SK-N-DZ (cell line): ENCODE results near the gene RNF17. TPM values are rescaled to one million over a fixed set of nuclear protein-coding genes. Genes with fewer than 3 reads are reported as not detected.
"Not testable (repeated sequence)": the region's sequence is repeated elsewhere in the genome, so short reads cannot be mapped to it uniquely, and the experiment has no call there.

Source experiments
- DNase-seq: peaks from one replicate; pipeline ENCODE4 v3.0.0-alpha.2; 2015; ENCODE audit warnings: low spot score
- polyA plus RNA-seq, 2 experiments: library from polyadenylated mRNA; depleted of rRNA; stranded (reverse); fragments of >200 nt; gene quantifications; 2 replicates each; pipeline ENCODE4 v1.2.3, GENCODE V29; 2014

The RNF17 gene, protein sequence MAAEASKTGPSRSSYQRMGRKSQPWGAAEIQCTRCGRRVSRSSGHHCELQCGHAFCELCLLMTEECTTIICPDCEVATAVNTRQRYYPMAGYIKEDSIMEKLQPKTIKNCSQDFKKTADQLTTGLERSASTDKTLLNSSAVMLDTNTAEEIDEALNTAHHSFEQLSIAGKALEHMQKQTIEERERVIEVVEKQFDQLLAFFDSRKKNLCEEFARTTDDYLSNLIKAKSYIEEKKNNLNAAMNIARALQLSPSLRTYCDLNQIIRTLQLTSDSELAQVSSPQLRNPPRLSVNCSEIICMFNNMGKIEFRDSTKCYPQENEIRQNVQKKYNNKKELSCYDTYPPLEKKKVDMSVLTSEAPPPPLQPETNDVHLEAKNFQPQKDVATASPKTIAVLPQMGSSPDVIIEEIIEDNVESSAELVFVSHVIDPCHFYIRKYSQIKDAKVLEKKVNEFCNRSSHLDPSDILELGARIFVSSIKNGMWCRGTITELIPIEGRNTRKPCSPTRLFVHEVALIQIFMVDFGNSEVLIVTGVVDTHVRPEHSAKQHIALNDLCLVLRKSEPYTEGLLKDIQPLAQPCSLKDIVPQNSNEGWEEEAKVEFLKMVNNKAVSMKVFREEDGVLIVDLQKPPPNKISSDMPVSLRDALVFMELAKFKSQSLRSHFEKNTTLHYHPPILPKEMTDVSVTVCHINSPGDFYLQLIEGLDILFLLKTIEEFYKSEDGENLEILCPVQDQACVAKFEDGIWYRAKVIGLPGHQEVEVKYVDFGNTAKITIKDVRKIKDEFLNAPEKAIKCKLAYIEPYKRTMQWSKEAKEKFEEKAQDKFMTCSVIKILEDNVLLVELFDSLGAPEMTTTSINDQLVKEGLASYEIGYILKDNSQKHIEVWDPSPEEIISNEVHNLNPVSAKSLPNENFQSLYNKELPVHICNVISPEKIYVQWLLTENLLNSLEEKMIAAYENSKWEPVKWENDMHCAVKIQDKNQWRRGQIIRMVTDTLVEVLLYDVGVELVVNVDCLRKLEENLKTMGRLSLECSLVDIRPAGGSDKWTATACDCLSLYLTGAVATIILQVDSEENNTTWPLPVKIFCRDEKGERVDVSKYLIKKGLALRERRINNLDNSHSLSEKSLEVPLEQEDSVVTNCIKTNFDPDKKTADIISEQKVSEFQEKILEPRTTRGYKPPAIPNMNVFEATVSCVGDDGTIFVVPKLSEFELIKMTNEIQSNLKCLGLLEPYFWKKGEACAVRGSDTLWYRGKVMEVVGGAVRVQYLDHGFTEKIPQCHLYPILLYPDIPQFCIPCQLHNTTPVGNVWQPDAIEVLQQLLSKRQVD (N-terminal part only)
- polyA plus RNA-seq (2014; cell fraction: cytosol; rRNA removed), result 0.07 and 0.29 TPM in 2 replicates
- 0.15 and 1.0 TPM in 2 replicates for polyA plus RNA-seq (2014; cell fraction: nucleus; rRNA removed)

DNA sequence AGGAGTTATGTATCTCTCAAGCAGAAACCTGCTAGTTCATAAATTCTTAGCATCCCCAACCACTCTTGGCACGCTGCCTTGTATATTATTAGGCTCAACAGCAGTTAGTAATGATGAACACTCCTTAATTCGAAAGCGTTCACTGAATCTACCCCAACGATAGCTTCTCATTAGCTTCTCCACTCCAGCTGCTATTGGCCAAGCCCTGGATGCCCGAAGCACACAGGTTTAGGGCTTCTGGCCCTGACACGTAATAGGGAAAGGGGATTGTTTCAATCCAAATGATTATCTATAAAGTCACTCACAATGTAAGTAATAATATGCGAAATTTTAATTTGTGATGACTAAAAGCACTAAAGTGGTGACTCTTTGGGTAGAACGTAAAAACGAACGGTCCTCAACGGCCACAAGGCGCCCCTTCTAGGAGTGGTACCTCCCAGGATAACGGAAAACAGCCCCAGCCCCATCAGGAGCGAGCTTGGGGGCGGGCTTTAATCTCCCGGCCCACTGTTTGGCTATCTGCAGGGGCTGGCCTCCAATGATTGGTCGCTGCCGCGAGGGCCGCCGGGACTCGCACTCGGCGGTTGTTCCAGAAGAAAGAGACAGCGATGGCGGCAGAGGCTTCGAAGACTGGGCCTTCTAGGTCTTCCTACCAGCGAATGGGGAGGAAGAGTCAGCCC lies at the start of gene RNF17:
RNF17 (plus strand) TSS at position 574 of the 680 bp plus-strand sequence; CDS start at position 609, 35 bp downstream.
- no peak for DNase-seq

DNA sequence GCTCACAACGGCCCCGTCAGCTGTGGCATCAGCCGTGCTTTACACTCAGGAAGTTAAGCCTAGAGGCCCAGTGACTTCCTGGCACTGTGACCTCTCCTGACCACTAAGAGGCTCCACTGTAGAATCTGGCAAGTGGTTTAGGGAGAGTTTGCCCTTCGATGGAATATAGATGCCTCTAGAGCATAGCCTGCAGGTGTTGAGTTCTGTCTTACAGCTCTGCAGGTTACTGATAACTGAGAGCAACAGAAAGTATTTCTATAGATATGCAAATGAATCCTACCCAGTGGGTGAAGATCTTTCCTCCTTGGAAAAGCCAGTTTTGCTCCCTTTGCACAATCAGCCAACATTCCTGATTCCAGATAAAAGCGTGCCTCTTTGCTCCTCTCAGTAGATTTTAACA lies 48.0 kb upstream of the RNF17 start:
- no peak for DNase-seq

DNA sequence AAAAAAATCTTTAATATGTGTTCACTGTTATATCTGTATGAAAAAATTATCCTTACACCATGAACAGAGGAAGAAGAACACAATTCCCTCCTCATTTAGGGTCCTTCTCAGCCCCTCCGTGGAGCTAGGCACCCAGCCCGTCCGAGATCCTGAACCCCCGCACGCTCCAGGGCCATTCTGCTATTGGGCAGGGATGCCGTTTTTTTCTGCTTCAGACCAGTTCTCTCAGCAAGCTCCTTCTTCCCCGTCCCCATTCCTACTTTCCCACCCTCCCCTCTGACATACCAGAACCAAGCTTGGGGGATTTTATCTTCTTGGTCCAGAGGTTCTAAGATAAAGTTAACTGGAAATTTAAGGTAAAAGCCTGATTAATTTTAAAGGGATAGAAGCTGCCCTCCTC lies 47.5 kb upstream of the RNF17 start:
- no peak for DNase-seq

DNA sequence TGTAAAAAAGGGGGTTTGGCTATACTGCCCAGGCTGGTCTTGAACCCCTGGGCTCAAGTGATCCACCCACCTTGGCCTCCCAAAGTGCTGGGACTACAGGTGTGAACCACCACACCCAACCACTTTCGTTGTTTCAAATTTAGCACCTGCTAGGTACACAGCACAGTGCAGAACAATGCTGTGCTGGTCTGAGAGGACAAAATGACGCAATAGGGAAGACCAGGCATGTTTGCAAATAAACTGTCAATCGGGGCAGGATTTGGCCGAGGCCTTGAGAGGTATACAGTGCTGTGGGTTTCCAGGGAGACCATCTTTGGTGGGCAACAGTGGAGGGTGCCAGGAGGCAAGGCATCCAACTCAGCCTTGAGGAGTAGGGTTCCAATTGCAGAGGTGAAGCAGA lies 46.8 kb upstream of the RNF17 start:
- DNase-seq, result no peak

DNA sequence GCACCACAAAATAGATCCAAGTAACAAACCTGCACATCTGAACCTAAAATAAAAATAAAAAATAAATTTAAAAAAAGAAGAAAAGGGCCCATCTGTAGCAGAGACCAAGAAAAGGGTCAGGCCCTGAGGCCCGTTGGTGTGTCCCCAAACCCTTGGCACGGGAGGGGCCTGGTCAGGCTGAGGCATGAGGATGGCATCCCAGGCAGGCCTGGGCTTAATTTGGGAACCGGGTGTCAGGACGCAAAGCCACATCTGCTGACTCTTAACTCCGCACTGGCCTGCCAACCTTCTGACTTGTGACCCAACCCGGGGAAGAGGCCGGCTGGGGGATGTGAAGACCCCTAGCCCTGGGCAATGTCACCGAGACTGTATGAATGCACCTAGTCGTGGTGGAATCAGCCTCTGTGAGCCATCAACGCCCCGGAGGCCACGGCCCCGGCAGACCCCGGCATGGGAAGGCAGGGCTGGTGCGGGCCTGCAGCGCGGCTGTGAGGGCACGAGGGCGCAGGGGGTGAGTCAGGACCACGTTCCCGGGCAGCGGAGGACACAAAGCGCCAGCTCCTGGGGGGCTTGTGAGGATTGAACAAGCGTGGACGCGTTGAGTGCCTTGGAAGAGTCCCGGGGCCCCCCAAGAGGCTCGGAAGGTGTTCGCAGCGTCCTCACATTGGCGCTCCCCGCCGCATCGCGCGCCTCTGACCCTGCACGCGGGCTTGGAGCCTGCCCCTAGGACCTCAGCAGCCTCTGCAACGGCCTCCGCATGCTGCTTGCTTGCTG lies 45.6 kb upstream of the RNF17 start:
- DNase-seq, result no peak

DNA sequence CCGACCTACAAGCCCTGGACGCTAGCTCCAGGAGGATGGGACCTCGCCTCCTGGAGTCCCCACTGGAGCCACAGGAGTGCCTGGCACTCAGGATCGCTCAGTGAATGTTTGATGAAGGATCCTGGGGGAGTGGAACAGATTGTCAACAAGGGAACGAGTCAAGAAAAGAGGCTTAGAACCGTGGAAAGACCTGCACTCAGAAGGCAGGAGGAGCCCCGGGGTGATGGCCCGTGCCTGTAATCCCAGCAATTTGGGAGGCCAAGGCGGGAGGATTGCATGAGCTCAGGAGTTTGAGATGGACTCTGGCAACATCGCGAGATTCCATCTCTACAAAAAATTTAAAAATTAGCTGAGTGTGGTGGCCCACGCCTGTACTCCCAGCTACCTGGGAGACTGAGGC lies 44.8 kb upstream of the RNF17 start:
- DNase-seq, result no peak

DNA sequence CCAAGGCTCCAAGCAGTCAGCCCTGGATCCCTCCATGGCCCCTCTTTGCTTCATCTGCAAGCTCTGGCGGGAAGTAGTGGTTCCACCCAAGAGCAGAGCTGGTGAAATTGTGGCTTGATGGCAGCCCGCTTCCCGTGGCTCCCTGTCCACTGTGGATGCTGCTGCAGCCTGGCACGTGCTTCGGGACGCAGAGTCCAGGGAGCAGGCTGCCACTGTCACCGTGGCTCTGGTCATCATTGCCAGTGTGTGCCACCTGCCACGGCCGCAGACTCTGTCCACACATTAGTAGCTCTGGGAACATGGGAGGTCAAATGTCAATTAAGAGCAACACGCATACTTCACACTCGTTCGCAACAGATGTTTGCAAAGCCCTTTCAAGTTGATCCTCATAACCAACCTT lies 40.8 kb upstream of the RNF17 start:
- DNase-seq, result no peak

DNA sequence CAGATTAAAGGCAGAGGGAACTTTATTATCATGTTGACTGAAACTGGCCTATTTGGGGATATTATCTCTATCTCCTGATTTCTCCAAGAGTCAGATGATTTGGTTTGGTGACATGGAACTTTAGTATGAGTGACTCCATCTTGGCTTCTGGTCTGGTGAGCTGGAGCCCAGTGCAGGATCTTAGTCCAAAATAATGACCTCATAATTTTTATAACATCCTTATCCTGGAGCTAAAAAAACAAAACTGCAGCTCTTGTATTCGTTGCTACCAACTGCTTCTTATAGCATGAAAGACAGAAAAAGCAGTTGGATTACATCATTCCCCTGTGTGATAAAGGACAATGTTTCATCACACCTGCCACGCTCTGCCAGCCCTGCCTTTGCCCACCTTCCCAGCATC lies 39.3 kb upstream of the RNF17 start:
- no peak for DNase-seq

DNA sequence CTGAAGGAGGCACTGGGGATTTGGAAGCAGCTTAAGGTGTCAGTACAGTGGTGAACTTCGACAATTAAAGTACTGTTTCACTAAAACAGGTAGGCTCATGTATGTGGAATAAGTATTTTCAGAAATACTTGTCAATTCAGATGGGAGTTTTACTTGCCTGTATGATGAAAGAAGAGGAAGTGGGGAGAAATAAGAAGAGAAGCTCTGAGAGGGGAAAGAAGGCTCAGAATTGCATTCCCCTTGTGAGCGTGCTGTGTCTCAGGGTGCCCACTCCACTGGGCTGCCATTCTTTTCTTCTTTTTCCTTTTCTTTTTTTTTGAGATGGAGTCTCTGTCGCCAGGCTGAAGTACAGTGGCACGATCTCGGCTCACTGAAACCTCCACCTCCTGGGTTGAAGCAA lies 38.6 kb upstream of the RNF17 start:
- DNase-seq, result no peak

DNA sequence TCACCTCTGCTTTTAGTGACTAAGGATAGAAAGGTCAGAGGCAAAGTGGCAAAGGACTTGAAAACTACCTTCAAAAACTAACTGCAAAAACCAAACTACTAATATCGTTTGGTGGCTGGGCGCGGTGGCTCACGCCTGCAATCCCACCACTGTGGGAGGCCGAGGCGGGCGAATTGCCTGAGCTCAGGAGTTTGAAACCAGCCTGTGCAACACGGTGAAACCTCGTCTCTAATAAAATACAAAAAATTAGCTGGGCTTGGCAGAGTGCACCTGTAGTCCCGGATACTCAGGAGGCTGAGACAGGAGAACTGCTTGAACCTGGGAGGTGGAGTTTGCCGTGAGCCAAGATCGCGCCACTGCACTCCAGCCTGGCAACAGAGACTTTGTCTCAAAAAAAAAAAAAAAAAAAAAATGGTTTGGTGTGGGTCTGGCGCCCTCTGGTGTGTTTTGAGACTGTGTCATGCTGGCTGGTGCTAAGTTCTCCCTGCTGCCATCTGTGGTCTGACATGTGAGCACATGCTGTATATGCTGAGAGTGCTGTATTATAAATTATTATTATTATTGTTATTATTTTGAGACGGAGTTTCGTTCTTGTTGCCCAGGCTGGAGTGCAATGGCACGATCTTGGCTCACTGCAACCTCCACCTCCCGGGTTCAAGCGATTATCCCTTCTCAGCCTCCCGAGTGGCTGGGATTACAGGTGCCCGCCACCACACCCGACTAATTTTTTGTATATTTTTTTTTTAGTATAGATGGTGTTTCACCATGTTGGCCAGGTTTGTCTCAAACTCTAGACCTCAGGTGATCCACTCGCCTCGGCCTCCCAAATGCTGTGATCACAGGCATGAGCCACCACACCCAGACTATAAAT lies 36.0 kb upstream of the RNF17 start:
- peak; percentile 77 for DNase-seq

DNA sequence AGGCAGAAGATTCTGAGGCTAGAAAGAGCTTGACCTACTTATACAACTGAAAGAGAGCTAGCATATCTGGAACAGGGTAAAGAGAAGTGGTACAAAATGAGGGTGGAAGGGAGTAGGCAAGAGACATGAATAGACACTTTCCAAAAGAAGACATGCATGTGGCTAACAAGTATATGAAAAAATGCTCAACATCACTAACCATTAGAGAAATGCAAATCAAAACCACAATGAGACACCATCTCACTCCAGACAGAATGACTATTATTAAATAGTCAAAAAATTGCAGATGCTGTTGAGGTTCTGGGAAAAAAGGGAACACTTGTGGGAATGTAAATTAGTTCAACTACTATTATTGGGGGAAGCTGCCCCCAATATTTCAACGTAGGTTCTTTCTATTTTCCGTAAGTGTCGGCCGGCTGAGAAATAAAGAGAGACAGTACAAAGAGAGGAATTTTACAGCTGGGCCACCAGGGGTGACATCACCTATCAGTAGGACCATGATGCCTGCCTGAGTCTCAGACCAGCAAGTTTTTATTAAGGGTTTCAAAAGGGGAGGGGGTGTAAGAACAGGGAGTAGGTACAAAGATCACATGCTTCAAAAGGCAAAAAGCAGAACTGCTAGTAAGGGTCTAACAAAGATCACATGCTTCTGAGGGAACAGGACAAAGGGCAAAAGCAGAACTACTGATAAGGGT lies 32.9 kb upstream of the RNF17 start:
- not testable (repeated sequence) for DNase-seq

DNA sequence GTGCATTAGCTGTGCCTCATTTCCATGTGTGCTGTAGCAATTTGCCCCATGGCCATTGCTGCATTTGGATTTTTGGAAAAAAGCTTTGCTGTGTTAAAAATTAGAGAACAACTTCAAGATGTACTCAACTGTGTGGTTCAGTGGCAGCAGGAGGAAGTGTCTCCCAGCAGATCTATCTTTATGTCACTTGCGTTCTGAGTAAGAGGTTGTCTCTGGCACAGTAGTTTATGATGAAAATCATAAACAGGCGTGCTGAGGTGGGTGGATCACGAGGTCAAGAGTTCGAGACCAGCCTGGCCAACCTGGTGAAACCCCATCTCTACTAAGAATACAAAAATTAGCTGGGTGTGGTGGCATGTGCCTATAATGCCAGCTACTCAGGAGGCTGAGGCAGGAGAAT lies 29.0 kb upstream of the RNF17 start:
- DNase-seq, result no peak

DNA sequence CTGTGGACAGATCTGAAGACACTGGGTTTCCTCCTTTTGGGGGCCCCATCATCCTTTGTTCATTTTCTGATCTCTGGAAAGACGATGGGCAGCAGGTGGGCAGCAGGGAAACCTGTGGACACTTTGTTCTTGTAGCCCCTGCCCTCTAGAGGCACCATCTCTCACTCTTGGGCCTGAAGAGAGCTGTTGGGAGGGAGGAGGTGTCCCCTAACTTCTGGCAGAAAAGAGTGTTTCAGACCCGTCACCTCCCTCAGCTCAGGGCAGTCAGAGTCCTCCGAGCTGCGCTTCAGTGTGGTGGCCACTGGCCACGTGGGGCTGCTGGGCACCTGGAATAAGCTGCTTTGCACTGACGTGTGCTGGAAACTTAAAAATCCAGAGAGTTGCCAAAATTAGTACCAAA lies 26.9 kb upstream of the RNF17 start:
- no peak for DNase-seq

DNA sequence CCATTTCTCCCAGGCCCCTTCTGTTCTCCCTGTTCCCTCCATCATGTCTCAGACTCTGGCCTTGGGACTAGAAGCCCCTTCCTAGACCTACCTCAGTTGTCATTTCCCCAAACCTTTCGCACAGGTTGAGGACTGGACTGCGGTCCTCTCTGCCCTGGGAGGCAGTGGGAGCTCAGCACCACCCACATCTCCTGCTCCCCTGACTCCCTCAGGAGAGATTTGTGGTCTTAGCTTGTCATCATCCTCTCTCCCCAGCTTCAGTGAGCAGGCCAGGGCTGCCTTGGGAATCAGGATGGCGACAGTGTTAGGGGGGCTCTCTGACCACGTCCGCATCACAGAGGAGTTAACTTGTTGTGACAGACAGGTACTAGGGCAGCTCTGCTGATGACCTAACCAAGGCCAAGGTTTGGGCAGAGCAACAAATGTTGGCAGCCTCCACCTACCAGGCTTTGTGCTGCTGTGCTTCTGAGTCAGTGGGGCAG lies 25.6 kb upstream of the RNF17 start:
- DNase-seq, result no peak

DNA sequence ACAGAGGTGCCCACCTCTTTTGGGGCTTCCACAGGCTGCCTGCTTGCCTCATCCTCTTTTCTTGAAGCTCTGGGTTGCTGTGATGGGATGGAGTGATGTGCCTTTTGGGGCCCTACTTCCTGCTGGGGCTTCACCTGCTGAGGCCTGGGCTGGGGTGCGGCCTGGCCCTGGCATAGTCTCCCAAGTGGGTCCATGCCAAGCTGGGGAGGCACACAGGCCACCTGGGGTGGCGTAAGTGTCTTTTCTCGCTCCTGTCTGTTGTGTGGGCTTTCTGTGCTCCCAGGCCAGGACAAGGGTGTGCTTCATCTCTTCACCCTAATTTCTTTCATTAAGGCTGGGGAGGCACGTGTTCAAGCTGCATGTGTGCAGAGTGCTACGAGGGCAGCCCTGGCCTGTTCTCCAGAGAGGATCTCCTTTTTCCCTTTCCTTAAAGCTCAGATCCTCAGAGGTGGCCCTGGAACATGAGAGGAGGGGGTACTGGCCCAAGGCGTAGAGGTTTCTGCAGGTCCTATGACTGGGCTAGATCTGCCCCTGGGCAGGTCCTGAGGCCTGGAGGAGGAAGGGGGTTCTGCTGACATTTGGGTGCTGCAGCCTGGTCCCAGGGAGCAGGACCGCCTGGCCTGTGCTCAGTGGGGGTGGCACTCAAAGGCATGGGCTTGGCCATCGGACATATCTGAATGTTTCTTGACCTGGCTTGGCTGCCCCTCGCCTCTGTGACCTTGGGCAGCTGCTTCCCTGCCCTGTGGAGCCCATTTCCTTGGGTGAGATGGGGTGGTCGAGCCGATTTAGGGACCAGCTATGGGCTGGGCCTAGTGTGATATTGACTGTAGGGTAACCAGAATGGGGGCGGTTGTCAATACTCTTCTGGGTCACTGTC lies 23.7 kb upstream of the RNF17 start:
- no peak for DNase-seq

DNA sequence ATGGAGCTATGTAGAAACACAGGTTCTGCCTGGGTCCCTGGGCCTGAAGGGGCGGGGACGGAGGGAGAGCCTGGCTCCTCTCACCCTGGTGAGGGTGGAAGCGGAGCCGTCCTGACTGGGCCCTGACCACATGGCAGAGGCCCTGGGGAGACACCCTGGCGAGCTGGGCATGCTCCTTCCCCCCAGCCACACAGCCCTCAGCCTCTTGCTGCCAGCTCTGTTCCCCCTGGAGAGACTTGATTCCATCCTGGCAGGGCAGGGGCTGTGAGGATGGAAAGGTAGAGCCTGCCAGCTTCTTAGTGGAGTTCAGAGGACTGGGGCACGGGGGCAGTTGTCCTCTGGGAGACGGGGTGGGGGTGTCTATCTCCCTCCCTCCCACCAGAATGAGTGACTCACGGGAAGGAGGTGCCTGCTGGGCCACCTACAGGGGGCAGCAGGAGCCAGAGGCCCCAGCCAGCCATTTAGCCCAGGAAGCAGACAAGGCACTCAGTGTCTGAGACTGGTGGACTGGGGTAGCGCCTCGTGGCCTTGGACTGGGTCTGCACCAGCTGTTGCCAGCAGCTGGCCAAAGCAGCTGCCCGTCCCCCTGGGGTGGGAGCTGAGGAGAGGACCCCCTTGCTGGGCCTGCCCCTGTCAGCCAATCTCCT lies 22.8 kb upstream of the RNF17 start:
- no peak for DNase-seq

DNA sequence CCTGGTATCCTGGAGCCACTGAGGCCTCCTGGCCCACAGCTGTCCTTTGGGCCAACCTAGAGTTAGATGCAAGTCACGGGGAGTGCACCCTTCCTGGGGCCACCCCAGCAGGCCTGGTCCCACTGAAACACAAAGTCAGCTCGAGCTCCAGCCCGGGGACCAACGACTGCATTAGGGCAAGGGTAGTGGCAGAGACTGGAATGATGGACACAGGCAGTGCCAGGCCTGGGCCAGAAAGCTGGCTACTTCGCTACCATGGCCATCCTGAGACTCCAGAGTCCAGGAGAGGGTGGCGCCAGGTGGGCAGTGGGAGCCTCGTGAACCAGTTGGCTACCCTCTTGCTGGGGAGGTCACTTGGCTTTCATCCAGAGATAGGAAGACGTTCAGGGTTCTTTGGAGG lies 22.2 kb upstream of the RNF17 start:
- no peak for DNase-seq
